SK-N-SH treated with all-trans-retinoic acid at 6 μM for 48 hours (cell line): Measurements from ENCODE around the gene CRYBB2.

ENCODE experiments used
- ATAC-seq: fragments of 200-7000 bp; cut with Tn5 transposase; 3 replicates; pipeline ENCODE4 v1.9.1; 2020; ENCODE audit warnings: mild to moderate bottlenecking, moderate library complexity
- ARNTL ChIP-seq: fragments of 450-650 bp; formaldehyde crosslinking; IDR thresholded peaks from 2 replicates; pipeline ENCODE4 v1.5.0; 2020; ENCODE audit warnings: low read depth, mild to moderate bottlenecking, moderate library complexity, borderline replicate concordance
- BACH2 ChIP-seq: fragments of 250-450 bp; sonication (Bioruptor Pico); IDR thresholded peaks from 2 replicates; pipeline ENCODE4 v1.9.0; 2021; ENCODE audit warnings: mild to moderate bottlenecking, borderline replicate concordance
- CREB5 ChIP-seq: fragments of 250-450 bp; sonication (Bioruptor Pico); IDR thresholded peaks from 2 replicates; pipeline ENCODE4 v1.5.1; 2020; ENCODE audit warnings: low read depth, mild to moderate bottlenecking, moderate library complexity
- CSDC2 ChIP-seq: fragments of 250-450 bp; sonication (Bioruptor Pico); IDR thresholded peaks from 2 replicates; pipeline ENCODE4 v1.5.0; 2020; ENCODE audit warnings: mild to moderate bottlenecking, moderate library complexity
- CSRNP3 ChIP-seq: fragments of 250-450 bp; sonication (Bioruptor Pico); IDR thresholded peaks from 2 replicates; pipeline ENCODE4 v1.5.1; 2021; ENCODE audit warnings: mild to moderate bottlenecking, moderate library complexity
- ESRRG ChIP-seq: fragments of 250-450 bp; sonication (Bioruptor Pico); IDR thresholded peaks from 2 replicates; pipeline ENCODE4 v1.6.1; 2021; ENCODE audit warnings: mild to moderate bottlenecking
- GLIS3 ChIP-seq: fragments of 250-450 bp; sonication (Bioruptor Pico); IDR thresholded peaks from 2 replicates; pipeline ENCODE4 v1.5.0; 2020; ENCODE audit warnings: mild to moderate bottlenecking, moderate library complexity
- ISL1 ChIP-seq: fragments of 250-450 bp; sonication (Bioruptor Pico); IDR thresholded peaks from 2 replicates; pipeline ENCODE4 v2.1.2; 2022; ENCODE audit warnings: mild to moderate bottlenecking, moderate library complexity
- OSR1 ChIP-seq: fragments of 250-450 bp; sonication (Bioruptor Pico); IDR thresholded peaks from 2 replicates; pipeline ENCODE4 v1.8.0; 2022; ENCODE audit warnings: moderate library complexity, mild to moderate bottlenecking, inconsistent platforms
- PATZ1 ChIP-seq: fragments of 250-450 bp; sonication (Bioruptor Pico); IDR thresholded peaks from 2 replicates; pipeline ENCODE4 v1.8.0; 2020; ENCODE audit warnings: mild to moderate bottlenecking, moderate library complexity, borderline replicate concordance
- POU6F1 ChIP-seq: fragments of 250-450 bp; sonication (Bioruptor Pico); IDR thresholded peaks from 2 replicates; pipeline ENCODE4 v1.8.0; 2021; ENCODE audit warnings: low read depth, mild to moderate bottlenecking, moderate library complexity, borderline replicate concordance
- PPARA ChIP-seq: fragments of 250-450 bp; sonication (Bioruptor Pico); IDR thresholded peaks from 2 replicates; pipeline ENCODE4 v1.5.0; 2020; ENCODE audit warnings: mild to moderate bottlenecking, borderline replicate concordance
- RARB ChIP-seq: fragments of 250-450 bp; sonication (Bioruptor Pico); IDR thresholded peaks from 2 replicates; pipeline ENCODE4 v1.8.0; 2021; ENCODE audit warnings: mild to moderate bottlenecking, moderate library complexity
- SNAI2 ChIP-seq: fragments of 250-450 bp; sonication (Bioruptor Pico); IDR thresholded peaks from 2 replicates; pipeline ENCODE4 v1.5.0; 2020; ENCODE audit warnings: mild to moderate bottlenecking, moderate library complexity
- TCF4 ChIP-seq: fragments of 250-450 bp; sonication (Bioruptor Pico); IDR thresholded peaks from 2 replicates; pipeline ENCODE4 v1.8.0; 2021; ENCODE audit warnings: mild to moderate bottlenecking, moderate library complexity, borderline replicate concordance
- TOX ChIP-seq: fragments of 250-450 bp; sonication (Bioruptor Pico); IDR thresholded peaks from 2 replicates; pipeline ENCODE4 v1.8.0; 2021; ENCODE audit warnings: mild to moderate bottlenecking, moderate library complexity, borderline replicate concordance
- TSHZ2 ChIP-seq: fragments of 250-450 bp; sonication (Bioruptor Pico); IDR thresholded peaks from 2 replicates; pipeline ENCODE4 v1.5.0; 2020; ENCODE audit warnings: mild to moderate bottlenecking, moderate library complexity
- ZC3H10 ChIP-seq: fragments of 250-450 bp; sonication (Bioruptor Pico); IDR thresholded peaks from 2 replicates; pipeline ENCODE4 v1.5.1; 2021; ENCODE audit warnings: mild to moderate bottlenecking, moderate library complexity
- ZFP3 ChIP-seq: fragments of 250-450 bp; sonication (Bioruptor Pico); IDR thresholded peaks from 2 replicates; pipeline ENCODE4 v1.5.0; 2020; ENCODE audit warnings: mild to moderate bottlenecking, moderate library complexity
- ZFP30 ChIP-seq: fragments of 450-650 bp; formaldehyde crosslinking; IDR thresholded peaks from 2 replicates; pipeline ENCODE4 v1.5.0; 2022; ENCODE audit warnings: mild to moderate bottlenecking, moderate library complexity
- ZNF565 ChIP-seq: fragments of 450-650 bp; formaldehyde crosslinking; conservative IDR thresholded peaks from 2 replicates; pipeline ENCODE4 v1.5.0; 2020; ENCODE audit warnings: low read depth, mild to moderate bottlenecking, moderate library complexity
- ZNF70 ChIP-seq: fragments of 450-650 bp; formaldehyde crosslinking; IDR thresholded peaks from 2 replicates; pipeline ENCODE4 v1.5.0; 2020; ENCODE audit warnings: mild to moderate bottlenecking, moderate library complexity
- ZNF8 ChIP-seq: fragments of 450-650 bp; formaldehyde crosslinking; IDR thresholded peaks from 2 replicates; pipeline ENCODE4 v1.5.0; 2020; ENCODE audit warnings: mild to moderate bottlenecking, moderate library complexity

Gene CRYBB2

GRCh38 chr22:25206998-25207397 lies 12.4 kb upstream of the CRYBB2 start:
- TF ChIP-seq PPARA (CRISPR knock-in tag) (no peak), ZFP30 (CRISPR knock-in tag) (no peak), SNAI2 (no peak), ZNF8 (CRISPR knock-in tag) (no peak), RARB (CRISPR knock-in tag) (no peak), TSHZ2 (CRISPR knock-in tag) (no peak), BACH2 (CRISPR knock-in tag) (no peak), ISL1 (CRISPR knock-in tag) (no peak), OSR1 (CRISPR knock-in tag) (no peak), POU6F1 (CRISPR knock-in tag) (no peak), CSRNP3 (CRISPR knock-in tag) (no peak), ZFP3 (no peak), TOX (CRISPR knock-in tag) (no peak), GLIS3 (CRISPR knock-in tag) (no peak), CREB5 (no peak), CSDC2 (CRISPR knock-in tag) (no peak), ESRRG (CRISPR knock-in tag) (no peak), PATZ1 (CRISPR knock-in tag) (no peak), ZNF70 (no peak), TCF4 (no peak)
- ATAC-seq = no peak

- no peak for TF ChIP-seq ZC3H10 (CRISPR knock-in tag)
- no peak for TF ChIP-seq ISL1 (CRISPR knock-in tag)
- TF ChIP-seq ARNTL (CRISPR knock-in tag) = no peak
- TF ChIP-seq ZFP3 = no peak
- no peak for TF ChIP-seq BACH2 (CRISPR knock-in tag)
- TF ChIP-seq ZFP30 (CRISPR knock-in tag) = no peak
- no peak for TF ChIP-seq ZNF565 (CRISPR knock-in tag)
- no peak for TF ChIP-seq TSHZ2 (CRISPR knock-in tag)
- ATAC-seq = no peak
Measured at GRCh38 chr22:25207553-25208157, 11.8 kb upstream of the CRYBB2 start.
